Caco-2 (cell line): Measurements from ENCODE around the gene DUOX1. TPM values are rescaled to one million over a fixed set of nuclear protein-coding genes. Genes with fewer than 3 reads are reported as not detected.

ENCODE experiments used
- BruUV-seq: library from RNA; stranded (reverse); fragments of 400-500 nt; replicated peaks from 2 replicates; lab custom pipeline; 2021; lab: Mats Ljungman, UMichigan
- CTCF ChIA-PET: fragments of 300-600 bp; sonication (Branson Sonifier 250); formaldehyde crosslinking; loops from one replicate; lab custom pipeline; 2022; ENCODE audit warnings: antibody characterized with exemption; lab: Charles Lee
- POLR2A ChIA-PET: fragments of 300-600 bp; sonication (Branson Sonifier 250); formaldehyde crosslinking; loops from one replicate; lab custom pipeline; 2022; ENCODE audit warnings: antibody characterized with exemption; lab: Charles Lee
- DNase-seq, 2 experiments: peaks; one replicate each; pipeline versions ENCODE4 v3.0.0 to v3.0.0-alpha.2; 2020 to 2022
- H3K27me3 ChIP-seq: replicated peaks from 2 replicates; pipeline ENCODE4 v1.6.0; 2011; ENCODE audit warnings: low read length; ENCODE audit not compliant: control insufficient read depth, insufficient read depth
- H3K36me3 ChIP-seq: 2 replicates; pipeline ENCODE4 v1.5.1; 2011; ENCODE audit warnings: low read length; ENCODE audit not compliant: control insufficient read depth, insufficient read depth
- H3K4me1 ChIP-seq: fragments of 250-450 bp; sonication (Bioruptor Pico); 2 replicates; pipeline ENCODE4 v1.5.1; 2020; ENCODE audit warnings: mild to moderate bottlenecking
- H3K4me3 ChIP-seq: 2 replicates; pipeline ENCODE4 v1.5.1; 2011; ENCODE audit warnings: low read depth, mild to moderate bottlenecking, control low read depth, low read length
- H3K9me3 ChIP-seq: fragments of 250-450 bp; sonication (Bioruptor Pico); 2 replicates; pipeline ENCODE4 v1.5.1; 2020; ENCODE audit warnings: mild to moderate bottlenecking, moderate library complexity
- H3K27ac Mint-ChIP-seq: one replicate; pipeline ENCODE4 v1.8.0; 2022; ENCODE audit warnings: mixed read lengths; ENCODE audit not compliant: unreplicated experiment
- H3K27me3 Mint-ChIP-seq: one replicate; pipeline ENCODE4 v1.8.0; 2022; ENCODE audit warnings: mixed read lengths; ENCODE audit not compliant: insufficient read depth, unreplicated experiment
- H3K36me3 Mint-ChIP-seq: one replicate; pipeline ENCODE4 v1.8.0; 2022; ENCODE audit warnings: mild to moderate bottlenecking, mixed read lengths; ENCODE audit not compliant: insufficient read depth, unreplicated experiment
- H3K4me1 Mint-ChIP-seq: one replicate; pipeline ENCODE4 v1.8.0; 2022; ENCODE audit warnings: low read depth, mixed read lengths; ENCODE audit not compliant: unreplicated experiment
- H3K4me3 Mint-ChIP-seq: one replicate; pipeline ENCODE4 v1.8.0; 2022; ENCODE audit warnings: mild to moderate bottlenecking, moderate library complexity, mixed read lengths; ENCODE audit not compliant: unreplicated experiment
- H3K9me3 Mint-ChIP-seq: one replicate; pipeline ENCODE4 v1.8.0; 2022; ENCODE audit warnings: mixed read lengths; ENCODE audit not compliant: unreplicated experiment
- intact Hi-C: fragments of 100-400 bp; cut with micrococcal nuclease; formaldehyde crosslinking; loops from one replicate; pipeline ENCODE4 v1.10.0; 2022; ENCODE audit not compliant: unreplicated experiment
- total RNA-seq: library from RNA; stranded (reverse); gene quantifications from 2 replicates; pipeline ENCODE4 v1.2.3, GENCODE V29; 2022
- TF ChIP-seq, protein P1 (sequence below), 2 experiments: fragments of 200-600 bp in 1 of 2; IDR thresholded peaks; 1 replicate in 1 of 2; 2 replicates in 1 of 2; pipeline versions ENCODE4 v1.5.1 to v1.8.0; 2011 to 2022; ENCODE audit warnings: antibody characterized with exemption in 1 of 2, control low read depth in 1 of 2, inconsistent platforms in 1 of 2, low read depth in 1 of 2, low read length in 1 of 2, mild to moderate bottlenecking in 1 of 2, moderate library complexity in 1 of 2; ENCODE audit not compliant: insufficient read depth in 1 of 2, severe bottlenecking in 1 of 2, unreplicated experiment in 1 of 2

Gene DUOX1
- total RNA-seq, 1 experiment from 2014 or later: 0.14 TPM

DNA sequence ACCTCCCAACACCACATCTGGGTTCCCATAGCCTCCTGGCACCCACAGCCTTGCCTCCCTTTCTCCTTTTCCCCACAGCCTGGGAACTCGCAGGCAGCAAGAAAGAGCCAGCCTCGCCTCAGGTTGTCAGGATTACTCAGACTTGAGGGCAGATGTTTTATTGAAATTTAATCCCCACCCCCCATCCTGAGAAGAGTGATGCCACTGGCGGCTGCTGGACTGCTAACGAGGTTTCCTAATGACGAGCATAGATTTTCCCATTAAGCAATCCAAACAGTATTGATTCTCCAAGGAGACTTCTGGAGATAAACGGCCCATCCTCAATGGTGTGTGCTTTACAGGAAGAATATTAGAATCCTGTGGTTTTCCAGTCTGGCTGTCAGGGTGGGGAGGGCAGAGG, 44.3 kb downstream of the DUOX1 start:
- Mint-ChIP-seq H3K4me1 (no peaks in the 10 kb centered on the region), H3K4me3 (no peak overlapping the region), H3K27me3 (no peaks in the 10 kb centered on the region), H3K36me3 (no peaks in the 10 kb centered on the region), H3K9me3 (no peaks in the 10 kb centered on the region), H3K27ac (no peak overlapping the region)
- intact Hi-C loops: no loop called here
- no peak for DNase-seq
- Histone ChIP-seq H3K4me3 (no peak overlapping the region), H3K4me1 (no peaks in the 10 kb centered on the region), H3K36me3 (no peaks in the 10 kb centered on the region; the same call in 1 of the 2 replicates), H3K9me3 (no peaks in the 10 kb centered on the region), H3K27me3 (no peaks in the 10 kb centered on the region)
- POLR2A ChIA-PET: no interaction called here
- no TSS peak for BruUV-seq
- TF ChIP-seq, protein P1, sequence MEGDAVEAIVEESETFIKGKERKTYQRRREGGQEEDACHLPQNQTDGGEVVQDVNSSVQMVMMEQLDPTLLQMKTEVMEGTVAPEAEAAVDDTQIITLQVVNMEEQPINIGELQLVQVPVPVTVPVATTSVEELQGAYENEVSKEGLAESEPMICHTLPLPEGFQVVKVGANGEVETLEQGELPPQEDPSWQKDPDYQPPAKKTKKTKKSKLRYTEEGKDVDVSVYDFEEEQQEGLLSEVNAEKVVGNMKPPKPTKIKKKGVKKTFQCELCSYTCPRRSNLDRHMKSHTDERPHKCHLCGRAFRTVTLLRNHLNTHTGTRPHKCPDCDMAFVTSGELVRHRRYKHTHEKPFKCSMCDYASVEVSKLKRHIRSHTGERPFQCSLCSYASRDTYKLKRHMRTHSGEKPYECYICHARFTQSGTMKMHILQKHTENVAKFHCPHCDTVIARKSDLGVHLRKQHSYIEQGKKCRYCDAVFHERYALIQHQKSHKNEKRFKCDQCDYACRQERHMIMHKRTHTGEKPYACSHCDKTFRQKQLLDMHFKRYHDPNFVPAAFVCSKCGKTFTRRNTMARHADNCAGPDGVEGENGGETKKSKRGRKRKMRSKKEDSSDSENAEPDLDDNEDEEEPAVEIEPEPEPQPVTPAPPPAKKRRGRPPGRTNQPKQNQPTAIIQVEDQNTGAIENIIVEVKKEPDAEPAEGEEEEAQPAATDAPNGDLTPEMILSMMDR (IDR thresholded peaks at IDR 0.05; ENCODE audit: insufficient read depth in 1 of 2, low read depth in 1 of 2, low read length in 1 of 2, severe bottlenecking in 1 of 2, unreplicated experiment in 1 of 2): no peak
- CTCF ChIA-PET: no interaction called here

DNA sequence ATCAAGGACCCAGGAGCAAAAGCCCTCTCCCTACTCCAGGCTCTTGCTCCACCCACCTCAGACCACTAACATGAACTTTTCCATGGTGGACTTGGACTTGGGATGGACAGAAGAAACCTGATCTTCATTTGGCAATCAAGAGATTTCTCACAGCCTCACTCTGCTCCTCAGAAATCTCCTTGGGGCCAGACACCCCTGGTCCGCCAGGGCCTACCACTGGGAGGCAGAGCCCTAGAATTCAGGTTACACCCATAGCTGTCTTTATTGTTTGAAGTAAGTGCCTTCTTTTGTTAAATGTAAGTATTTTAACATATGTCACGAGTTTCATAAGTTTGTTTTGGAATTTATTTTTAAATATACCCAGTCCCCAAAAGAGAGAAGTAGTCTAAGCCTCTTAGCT, 44.8 kb downstream of the DUOX1 start:
- no peaks in the 10 kb centered on the region for H3K27me3 ChIP-seq
- ChIA-PET CTCF (no interaction called here), POLR2A (no interaction called here)
- no peaks in the 10 kb centered on the region for H3K4me1 ChIP-seq
- Mint-ChIP-seq H3K27me3 (no peaks in the 10 kb centered on the region), H3K4me1 (no peaks in the 10 kb centered on the region), H3K9me3 (no peaks in the 10 kb centered on the region), H3K27ac (no peak overlapping the region), H3K4me3 (no peak overlapping the region), H3K36me3 (no peaks in the 10 kb centered on the region)
- intact Hi-C loops: no loop called here
- no peaks in the 10 kb centered on the region for H3K9me3 ChIP-seq
- no peaks in the 10 kb centered on the region; the same call in 1 of the 2 replicates for H3K36me3 ChIP-seq
- DNase-seq: no peak
- TF ChIP-seq, protein P1 (IDR thresholded peaks at IDR 0.05; ENCODE audit: insufficient read depth in 1 of 2, low read depth in 1 of 2, low read length in 1 of 2, severe bottlenecking in 1 of 2, unreplicated experiment in 1 of 2): no peak
- no TSS peak for BruUV-seq
- H3K4me3 ChIP-seq: no peak overlapping the region

DNA sequence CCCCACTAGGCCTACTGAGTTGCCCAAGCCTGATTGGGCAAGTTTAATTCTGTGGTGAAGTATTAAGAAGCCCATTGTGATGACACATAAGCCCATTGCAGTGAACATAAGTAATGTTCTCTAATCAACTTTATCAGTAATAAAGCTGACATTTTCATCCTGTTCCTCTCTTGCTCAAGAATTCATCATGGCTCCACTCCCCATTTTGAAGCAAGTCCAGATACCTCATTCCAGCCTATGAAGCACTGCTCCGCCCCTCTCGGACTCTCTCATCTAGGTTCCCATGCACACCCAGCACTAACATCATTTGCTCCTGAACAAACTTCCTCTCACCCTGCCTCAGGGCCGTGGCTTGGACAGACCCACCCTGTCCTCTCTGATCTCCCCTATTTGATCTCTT, 47.5 kb downstream of the DUOX1 start:
- Mint-ChIP-seq H3K4me1 (no peaks in the 10 kb centered on the region), H3K27me3 (no peaks in the 10 kb centered on the region), H3K9me3 (no peaks in the 10 kb centered on the region), H3K27ac (no peak overlapping the region), H3K4me3 (no peak overlapping the region), H3K36me3 (no peaks in the 10 kb centered on the region)
- intact Hi-C loops: no loop called here
- Histone ChIP-seq H3K4me1 (no peaks in the 10 kb centered on the region), H3K4me3 (no peak overlapping the region), H3K9me3 (no peaks in the 10 kb centered on the region), H3K27me3 (no peaks in the 10 kb centered on the region), H3K36me3 (0 out of 2 replicates have a peak, but pooled peaks cover 1% of the 10 kb centered on the region)
- ChIA-PET CTCF (no interaction called here), POLR2A (no interaction called here)
- DNase-seq: no peak
- TF ChIP-seq, protein P1 (IDR thresholded peaks at IDR 0.05; ENCODE audit: insufficient read depth in 1 of 2, low read depth in 1 of 2, low read length in 1 of 2, severe bottlenecking in 1 of 2, unreplicated experiment in 1 of 2): no peak
- BruUV-seq: no TSS peak
